Endothelial cell of umbilical vein (primary cell): ENCODE data around the gene TREX2. TPM values are rescaled to one million over a fixed set of nuclear protein-coding genes. Genes with fewer than 3 reads are reported as not detected.

Experiments used
- BruUV-seq: library from RNA; stranded (reverse); fragments of 400-500 nt; replicated peaks from 2 replicates; lab custom pipeline; 2021; lab: Mats Ljungman, UMichigan
- CTCF ChIA-PET: fragments of 300-600, 350-600 bp; sonication (Branson Sonifier 250); formaldehyde crosslinking; loops from one replicate; lab custom pipeline; 2021; ENCODE audit warnings: antibody characterized with exemption, inconsistent platforms; lab: Charles Lee
- POLR2A ChIA-PET: fragments of 300-600, 350-600 bp; sonication (Branson Sonifier 250); formaldehyde crosslinking; loops from one replicate; lab custom pipeline; 2021; ENCODE audit warnings: antibody characterized with exemption, inconsistent platforms; lab: Charles Lee
- DNase-seq: peaks from one replicate; pipeline ENCODE4 v3.0.0-alpha.2; 2011; ENCODE audit warnings: low read depth, low spot score
- FAIRE-seq: peaks from 2 replicates; lab custom pipeline; 2011; peaks lifted over from hg19 to GRCh38; lab: Jason Lieb, UNC
- H2AFZ ChIP-seq: 2 replicates; pipeline ENCODE4 v1.6.0; 2012; ENCODE audit warnings: low read depth, low read length, control low read depth, inconsistent platforms
- H3K27ac ChIP-seq: 2 replicates; pipeline ENCODE4 v1.5.1; 2011; ENCODE audit warnings: low read depth, mild to moderate bottlenecking, control low read depth, low read length, moderate library complexity; ENCODE audit not compliant: insufficient read depth
- H3K27me3 ChIP-seq, 2 experiments: 2 replicates each; pipeline versions ENCODE4 v1.6.0 to v1.6.1; 2011; ENCODE audit warnings: low read length in 2 of 2, mixed read lengths in 1 of 2; ENCODE audit not compliant: control insufficient read depth in 2 of 2, insufficient read depth in 2 of 2
- H3K36me3 ChIP-seq, 2 experiments: 2 replicates in 1 of 2; 3 replicates in 1 of 2; pipeline ENCODE4 v1.5.1; 2011; ENCODE audit warnings: low read length in 2 of 2, mild to moderate bottlenecking in 1 of 2, moderate library complexity in 1 of 2; ENCODE audit not compliant: control insufficient read depth in 2 of 2, insufficient read depth in 2 of 2; ENCODE audit errors: extremely low read depth in 1 of 2
- H3K4me1 ChIP-seq: 3 replicates; pipeline ENCODE4 v1.5.1; 2011; ENCODE audit warnings: mild to moderate bottlenecking, low read length; ENCODE audit not compliant: control insufficient read depth, insufficient read depth; ENCODE audit errors: extremely low read depth
- H3K4me2 ChIP-seq: 2 replicates; pipeline ENCODE4 v1.6.1; 2011; ENCODE audit warnings: low read length, control low read depth, mixed read lengths; ENCODE audit not compliant: insufficient read depth
- H3K4me3 ChIP-seq, 3 experiments: fragments of 200-600 bp in 1 of 3; sonication (generic), shearing (Covaris generic) in 1 of 3; replicated peaks in 1 of 3; 2 replicates each; pipeline ENCODE4 v1.5.1; 2011 to 2016; ENCODE audit warnings: control low read depth in 3 of 3, low read length in 3 of 3, mild to moderate bottlenecking in 2 of 3, inconsistent platforms in 1 of 3, low read depth in 1 of 3, moderate library complexity in 1 of 3; ENCODE audit not compliant: insufficient read depth in 1 of 3
- H3K79me2 ChIP-seq: 2 replicates; pipeline ENCODE4 v1.6.0; 2012; ENCODE audit warnings: low read length, inconsistent platforms; ENCODE audit not compliant: control insufficient read depth, insufficient read depth
- H3K9ac ChIP-seq: replicated peaks from 2 replicates; pipeline ENCODE3; 2011; ENCODE audit warnings: low read length, control low read depth; ENCODE audit not compliant: insufficient read depth; ENCODE audit errors: extremely low read depth
- H3K9me1 ChIP-seq: replicated peaks from 3 replicates; pipeline ENCODE4 v1.6.0; 2011; ENCODE audit warnings: mild to moderate bottlenecking, low read length; ENCODE audit not compliant: control insufficient read depth, insufficient read depth; ENCODE audit errors: extremely low read depth
- H3K9me3 ChIP-seq: replicated peaks from 2 replicates; pipeline ENCODE4 v1.5.1; 2012; ENCODE audit warnings: low read length, inconsistent platforms; ENCODE audit not compliant: control insufficient read depth, insufficient read depth
- H4K20me1 ChIP-seq: replicated peaks from 2 replicates; pipeline ENCODE3; 2011; ENCODE audit warnings: mild to moderate bottlenecking, low read length; ENCODE audit not compliant: control insufficient read depth, insufficient read depth; ENCODE audit errors: extremely low read depth
- EZH2 ChIP-seq: IDR thresholded peaks from 2 replicates; pipeline ENCODE4 v1.6.1; 2012; ENCODE audit warnings: borderline replicate concordance, low read depth, mild to moderate bottlenecking, moderate library complexity, low read length, inconsistent platforms; ENCODE audit not compliant: severe bottlenecking
- FOS ChIP-seq: IDR thresholded peaks from 2 replicates; pipeline ENCODE4 v1.6.1; 2011; ENCODE audit warnings: mild to moderate bottlenecking, low read length, moderate library complexity, borderline replicate concordance; ENCODE audit not compliant: insufficient read depth
- GATA2 ChIP-seq: IDR thresholded peaks from 2 replicates; pipeline ENCODE4 v1.7.0; 2011; ENCODE audit warnings: low read depth, mild to moderate bottlenecking, moderate library complexity, mixed read lengths, low read length; ENCODE audit not compliant: insufficient read length, insufficient read depth
- JUN ChIP-seq: IDR thresholded peaks from 2 replicates; pipeline ENCODE4 v1.6.1; 2011; ENCODE audit warnings: borderline replicate concordance, low read depth; ENCODE audit not compliant: insufficient read length, insufficient read depth
- MYC ChIP-seq: IDR thresholded peaks from one replicate; pipeline ENCODE4 v1.6.1; 2011; ENCODE audit warnings: mild to moderate bottlenecking, low read depth, low read length
- POLR2A ChIP-seq: IDR thresholded peaks from 2 replicates; pipeline ENCODE4 v1.6.1; 2012; ENCODE audit warnings: low read depth, mild to moderate bottlenecking, control low read depth, low read length
- POLR2AphosphoS5 ChIP-seq: IDR thresholded peaks from 2 replicates; pipeline ENCODE4 v1.6.1; 2012; ENCODE audit warnings: low read depth, mild to moderate bottlenecking, control low read depth, low read length, moderate library complexity; ENCODE audit not compliant: insufficient read depth
- dilution Hi-C: fragments of 300-500 bp; cut with MboI; formaldehyde crosslinking; loops from one replicate; pipeline ENCODE4 v1.15.0; 2019; ENCODE audit warnings: low sequenced_read_pairs; ENCODE audit not compliant: extremely low pct_ligation_motif_present
- intact Hi-C: fragments of 100-400 bp; cut with micrococcal nuclease; formaldehyde crosslinking; loops from one replicate; pipeline ENCODE4 v1.10.0; 2022
- polyA plus RNA-seq, 4 experiments: library from polyadenylated mRNA; depleted of rRNA in 3 of 4; stranded (reverse) in 3 of 4; unstranded in 1 of 4; fragments of >200 nt; gene quantifications; 2 replicates each; pipeline versions ENCODE4 v1.2.1 to v1.2.3, GENCODE V29; 2011 to 2012; ENCODE audit warnings: missing spikeins in 1 of 4
- total RNA-seq: library from RNA; stranded (reverse); gene quantifications from 2 replicates; pipeline ENCODE4 v1.2.3, GENCODE V29; 2021
- TF ChIP-seq, protein P1 (sequence below), 2 donors: IDR thresholded peaks; 1 replicate in 1 of 2; 2 replicates in 1 of 2; pipeline ENCODE4 v1.5.1; 2011; ENCODE audit warnings: low read length in 2 of 2, mild to moderate bottlenecking in 2 of 2, moderate library complexity in 2 of 2, control low read depth in 1 of 2, inconsistent platforms in 1 of 2, low read depth in 1 of 2; ENCODE audit not compliant: insufficient read depth in 1 of 2; ENCODE audit errors: extremely low read depth in 1 of 2
- TF ChIP-seq, protein P2 (sequence below): IDR thresholded peaks from 2 replicates; pipeline ENCODE4 v1.6.1; 2011; ENCODE audit not compliant: insufficient read depth, insufficient read length

Gene TREX2
- total and polyA plus RNA-seq, 2 donors (not counting 3 experiments of a cell fraction or from before 2014, with no cell fraction given): 0.82 to 0.99 TPM

DNA sequence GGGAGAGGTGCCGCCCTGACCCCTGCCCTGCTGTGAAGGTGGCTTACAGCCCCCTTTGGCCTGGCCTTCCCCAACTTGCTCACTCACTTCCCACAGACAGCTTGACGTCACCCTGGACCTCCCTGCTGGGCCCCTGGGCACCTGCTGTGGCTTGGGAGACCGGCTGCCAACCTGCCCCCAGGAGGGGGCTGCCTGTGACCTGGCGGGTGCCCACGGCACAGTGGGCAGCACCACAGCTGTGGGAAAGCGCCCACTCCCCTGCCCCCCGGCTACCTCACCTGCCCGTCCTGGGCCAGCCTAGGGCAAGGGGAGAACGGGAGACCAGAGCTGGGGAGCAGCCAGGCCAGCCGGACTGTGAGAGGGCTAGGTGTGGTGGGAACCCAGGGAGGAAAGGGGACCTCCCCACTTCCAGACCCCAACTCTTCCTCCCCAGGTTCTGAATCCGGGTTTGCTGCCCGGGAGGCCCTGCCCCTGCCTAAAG is 36.9 kb downstream of the TREX2 start:
- DNase-seq: no peak
- H3K9me3 ChIP-seq: no peaks in the 10 kb centered on the region
- H3K27ac ChIP-seq: no peak overlapping the region
- no peaks in the 10 kb centered on the region for H3K27me3 ChIP-seq
- TF ChIP-seq JUN: no peak
- TF ChIP-seq EZH2: no peak
- TF ChIP-seq, protein P1, sequence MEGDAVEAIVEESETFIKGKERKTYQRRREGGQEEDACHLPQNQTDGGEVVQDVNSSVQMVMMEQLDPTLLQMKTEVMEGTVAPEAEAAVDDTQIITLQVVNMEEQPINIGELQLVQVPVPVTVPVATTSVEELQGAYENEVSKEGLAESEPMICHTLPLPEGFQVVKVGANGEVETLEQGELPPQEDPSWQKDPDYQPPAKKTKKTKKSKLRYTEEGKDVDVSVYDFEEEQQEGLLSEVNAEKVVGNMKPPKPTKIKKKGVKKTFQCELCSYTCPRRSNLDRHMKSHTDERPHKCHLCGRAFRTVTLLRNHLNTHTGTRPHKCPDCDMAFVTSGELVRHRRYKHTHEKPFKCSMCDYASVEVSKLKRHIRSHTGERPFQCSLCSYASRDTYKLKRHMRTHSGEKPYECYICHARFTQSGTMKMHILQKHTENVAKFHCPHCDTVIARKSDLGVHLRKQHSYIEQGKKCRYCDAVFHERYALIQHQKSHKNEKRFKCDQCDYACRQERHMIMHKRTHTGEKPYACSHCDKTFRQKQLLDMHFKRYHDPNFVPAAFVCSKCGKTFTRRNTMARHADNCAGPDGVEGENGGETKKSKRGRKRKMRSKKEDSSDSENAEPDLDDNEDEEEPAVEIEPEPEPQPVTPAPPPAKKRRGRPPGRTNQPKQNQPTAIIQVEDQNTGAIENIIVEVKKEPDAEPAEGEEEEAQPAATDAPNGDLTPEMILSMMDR (IDR thresholded peaks at IDR 0.05; ENCODE audit: extremely low read depth in 1 of 2, insufficient read depth in 1 of 2, low read depth in 1 of 2, low read length in 2 of 2): no peak
- CTCF ChIA-PET: no interaction called here
- no peak overlapping the region for H3K4me3 ChIP-seq
- POLR2A ChIA-PET: no interaction called here
- H3K9me1 ChIP-seq: no peaks in the 10 kb centered on the region
- H3K9ac ChIP-seq: no peak overlapping the region
- H3K4me1 ChIP-seq: peaks cover 6% of the 10 kb centered on the region
- no peaks in the 10 kb centered on the region for H3K79me2 ChIP-seq
- no peak overlapping the region for H2AFZ ChIP-seq
- dilution Hi-C loops (no loop called here), intact Hi-C loops (no loop called here)
- H4K20me1 ChIP-seq: no peaks in the 10 kb centered on the region
- H3K4me2 ChIP-seq: no peak overlapping the region
- BruUV-seq: no TSS peak
- no peaks in the 10 kb centered on the region for H3K36me3 ChIP-seq
- no peak for FAIRE-seq

DNA sequence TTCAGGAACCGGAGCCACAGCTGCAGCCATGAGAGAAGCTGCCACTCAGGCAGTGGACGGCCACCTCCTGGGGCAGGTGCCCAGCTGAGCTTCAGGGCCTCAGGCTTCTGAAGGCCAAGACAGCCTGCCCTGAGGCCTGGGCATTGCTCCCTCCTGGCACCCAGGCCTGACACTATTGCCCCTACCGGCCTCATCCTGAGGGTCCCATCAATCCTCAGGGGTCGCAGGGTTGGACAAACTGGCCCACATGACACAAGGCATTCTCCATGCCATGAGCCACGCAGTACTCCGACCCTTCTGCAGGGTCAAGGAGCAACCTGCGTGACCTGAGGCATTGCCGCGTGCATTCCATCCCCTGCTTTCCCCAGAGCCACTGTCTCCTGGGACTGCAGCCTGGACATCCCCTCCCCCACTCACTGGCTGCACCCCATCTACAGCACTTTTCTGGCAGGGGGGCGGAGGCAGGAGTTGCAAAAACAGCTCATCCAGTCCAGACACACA is 37.6 kb downstream of the TREX2 start:
- H3K4me2 ChIP-seq: no peak overlapping the region
- no peak overlapping the region for H3K9ac ChIP-seq
- ChIA-PET CTCF (no interaction called here), POLR2A (no interaction called here)
- H4K20me1 ChIP-seq: no peaks in the 10 kb centered on the region
- dilution Hi-C loops (no loop called here), intact Hi-C loops (no loop called here)
- H3K4me1 ChIP-seq: peaks cover 6% of the 10 kb centered on the region
- H3K36me3 ChIP-seq: no peaks in the 10 kb centered on the region
- TF ChIP-seq POLR2AphosphoS5: no peak
- no peak for TF ChIP-seq EZH2
- TF ChIP-seq FOS: no peak
- no peak for TF ChIP-seq GATA2
- TF ChIP-seq POLR2A: no peak
- TF ChIP-seq, protein P1 (IDR thresholded peaks at IDR 0.05; ENCODE audit: extremely low read depth in 1 of 2, insufficient read depth in 1 of 2, low read depth in 1 of 2, low read length in 2 of 2): no peak
- no peak for TF ChIP-seq MYC
- no peak for TF ChIP-seq JUN
- TF ChIP-seq, protein P2, sequence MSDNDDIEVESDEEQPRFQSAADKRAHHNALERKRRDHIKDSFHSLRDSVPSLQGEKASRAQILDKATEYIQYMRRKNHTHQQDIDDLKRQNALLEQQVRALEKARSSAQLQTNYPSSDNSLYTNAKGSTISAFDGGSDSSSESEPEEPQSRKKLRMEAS: no peak
- no peaks in the 10 kb centered on the region for H3K9me1 ChIP-seq
- H3K4me3 ChIP-seq: no peak overlapping the region
- H3K9me3 ChIP-seq: no peaks in the 10 kb centered on the region
- no peaks in the 10 kb centered on the region for H3K27me3 ChIP-seq
- H2AFZ ChIP-seq: no peak overlapping the region
- no TSS peak for BruUV-seq
- H3K27ac ChIP-seq: no peak overlapping the region
- DNase-seq: no peak
- FAIRE-seq: no peak
- H3K79me2 ChIP-seq: no peaks in the 10 kb centered on the region
